Left renal pelvis (tissue), 4 donors: ENCODE data around the gene HAUS2. TPM values are rescaled to one million over a fixed set of nuclear protein-coding genes. Genes with fewer than 3 reads are reported as not detected.

Source experiments
- DNase-seq, 4 donors: peaks; one replicate each; pipeline ENCODE4 v3.0.0-alpha.2; 2013; ENCODE audit warnings: low read depth in 4 of 4, low spot score in 3 of 4
- polyA plus RNA-seq, 4 donors: library from polyadenylated mRNA; unstranded; fragments of 120-200 nt; gene quantifications; one replicate each; pipeline ENCODE4 v1.2.1, GENCODE V29; 2013; ENCODE audit not compliant: insufficient read length in 4 of 4

The HAUS2 gene
- polyA plus RNA-seq, 4 donors: 22.1 to 32.4 (median 27.1) TPM

GRCh38 chr15:42605796-42606195 is 57.2 kb downstream of the HAUS2 start:
- DNase-seq: no peak

GRCh38 chr15:42608110-42608531 is 59.5 kb downstream of the HAUS2 start:
- no peak for DNase-seq

GRCh38 chr15:42608752-42609488 is 60.3 kb downstream of the HAUS2 start:
- DNase-seq: no peak

GRCh38 chr15:42611532-42611931 is 62.9 kb downstream of the HAUS2 start:
- DNase-seq: no peak

GRCh38 chr15:42612367-42612912 is 63.8 kb downstream of the HAUS2 start:
- DNase-seq: no peak

GRCh38 chr15:42616107-42616506 is 67.5 kb downstream of the HAUS2 start:
- DNase-seq: no peak

Other genes starting within 250 kb of the HAUS2 start
- 10 to 100 TPM in 3 of 4 donors, 1 to 10 TPM in 1; 7.5 to 29.4 (median 22.5) TPM for gene CAPN3, start 189.3 kb upstream of the HAUS2 start, polyA plus RNA-seq
- 10 to 100 TPM; 41.8 to 51.1 (median 46.7) TPM for gene ZNF106, start 57.7 kb upstream of the HAUS2 start, polyA plus RNA-seq
- gene SNAP23, start 53.2 kb upstream of the HAUS2 start, polyA plus RNA-seq: 100 to 1,000 TPM in 2 of 4 donors, 10 to 100 TPM in 2; 71.6 to 107 (median 96.6) TPM
- gene LRRC57, start within 50 bp of the HAUS2 start, polyA plus RNA-seq: 10 to 100 TPM; 20.8 to 23.0 (median 22.0) TPM
- 10 to 100 TPM in 2 of 4 donors, 1 to 10 TPM in 2; 8.2 to 18.7 (median 10.8) TPM for gene STARD9, start 26.8 kb downstream of the HAUS2 start, polyA plus RNA-seq
- gene CDAN1, start 188.3 kb downstream of the HAUS2 start, polyA plus RNA-seq: 10 to 100 TPM; 14.7 to 24.5 (median 17.4) TPM